Thoracic aorta (tissue), 2 donors: ENCODE measurements around the gene SMIM26. TPM values are rescaled to one million over a fixed set of nuclear protein-coding genes. Genes with fewer than 3 reads are reported as not detected.

ENCODE experiments used
- ATAC-seq: fragments of 150-250 bp; one replicate; pipeline ENCODE4 v1.8.0; 2017; ENCODE audit warnings: low read depth; ENCODE audit not compliant: insufficient number of reproducible peaks, low FRiP score
- DNase-seq: peaks from one replicate; pipeline ENCODE4 v3.0.0-alpha.2; 2020; ENCODE audit warnings: low spot score
- H3K27ac ChIP-seq, 2 donors: fragments of 200-600 bp; sonication (generic); 1 replicate in 1 of 2; 2 replicates in 1 of 2; pipeline ENCODE4 v1.5.1; 2016; ENCODE audit warnings: mild to moderate bottlenecking in 2 of 2, moderate library complexity in 2 of 2
- H3K27me3 ChIP-seq: fragments of 200-600 bp; sonication (generic); replicated peaks from 2 replicates; pipeline ENCODE4 v1.6.0; 2016; ENCODE audit warnings: mild to moderate bottlenecking; ENCODE audit not compliant: insufficient read depth
- H3K36me3 ChIP-seq: fragments of 200-600 bp; sonication (generic); one replicate; pipeline ENCODE4 v1.5.1; 2016
- H3K4me1 ChIP-seq, 2 donors: fragments of 200-600 bp; sonication (generic); 1 replicate in 1 of 2; 2 replicates in 1 of 2; pipeline versions ENCODE4 v1.5.1 to v1.6.0; 2016; ENCODE audit warnings: low read depth in 2 of 2, mild to moderate bottlenecking in 1 of 2; ENCODE audit not compliant: control insufficient read depth in 1 of 2
- H3K4me3 ChIP-seq: fragments of 200-600 bp; sonication (generic); 2 replicates; pipeline ENCODE4 v1.5.1; 2016; ENCODE audit warnings: mild to moderate bottlenecking
- H3K9me3 ChIP-seq: fragments of 200-600 bp; sonication (generic); 2 replicates; pipeline ENCODE4 v1.5.1; 2016
- total RNA-seq, 2 donors: library from RNA; depleted of rRNA; stranded (reverse); fragments of >200 nt; gene quantifications; one replicate each; pipeline versions ENCODE4 v1.1.0 to v1.2.3, GENCODE V29; 2016
- TF ChIP-seq, protein P1 (sequence below): fragments of 200-600 bp; sonication (generic); IDR thresholded peaks from one replicate; pipeline ENCODE4 v1.5.1; 2019; ENCODE audit warnings: antibody characterized with exemption

The SMIM26 gene
- total RNA-seq, 2 donors from 2014 or later, result 47.5 to 113 TPM

DNA sequence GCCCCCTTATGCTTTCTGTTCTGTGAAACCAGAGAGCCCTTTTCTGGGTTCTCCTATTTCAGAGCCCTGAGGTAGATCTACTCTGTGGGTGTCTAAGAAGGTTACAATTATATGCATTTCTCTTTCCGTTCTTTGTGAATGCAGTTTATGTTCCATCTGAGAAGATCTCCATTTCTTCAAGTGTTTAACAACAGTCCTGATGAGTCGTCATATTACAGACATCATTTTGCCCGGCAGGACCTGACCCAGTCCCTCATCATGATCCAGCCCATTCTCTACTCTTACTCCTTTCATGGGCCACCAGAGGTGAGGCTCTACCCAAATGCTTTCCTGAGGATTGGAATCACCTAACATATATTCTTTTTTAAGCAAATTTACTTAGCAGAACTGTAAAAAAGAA, 18.8 kb upstream of the SMIM26 start:
- no peaks in the 10 kb centered on the region for H3K4me1 ChIP-seq
- no peak for DNase-seq
- no peak overlapping the region for H3K27ac ChIP-seq
- no peak for ATAC-seq
- TF ChIP-seq, protein P1, sequence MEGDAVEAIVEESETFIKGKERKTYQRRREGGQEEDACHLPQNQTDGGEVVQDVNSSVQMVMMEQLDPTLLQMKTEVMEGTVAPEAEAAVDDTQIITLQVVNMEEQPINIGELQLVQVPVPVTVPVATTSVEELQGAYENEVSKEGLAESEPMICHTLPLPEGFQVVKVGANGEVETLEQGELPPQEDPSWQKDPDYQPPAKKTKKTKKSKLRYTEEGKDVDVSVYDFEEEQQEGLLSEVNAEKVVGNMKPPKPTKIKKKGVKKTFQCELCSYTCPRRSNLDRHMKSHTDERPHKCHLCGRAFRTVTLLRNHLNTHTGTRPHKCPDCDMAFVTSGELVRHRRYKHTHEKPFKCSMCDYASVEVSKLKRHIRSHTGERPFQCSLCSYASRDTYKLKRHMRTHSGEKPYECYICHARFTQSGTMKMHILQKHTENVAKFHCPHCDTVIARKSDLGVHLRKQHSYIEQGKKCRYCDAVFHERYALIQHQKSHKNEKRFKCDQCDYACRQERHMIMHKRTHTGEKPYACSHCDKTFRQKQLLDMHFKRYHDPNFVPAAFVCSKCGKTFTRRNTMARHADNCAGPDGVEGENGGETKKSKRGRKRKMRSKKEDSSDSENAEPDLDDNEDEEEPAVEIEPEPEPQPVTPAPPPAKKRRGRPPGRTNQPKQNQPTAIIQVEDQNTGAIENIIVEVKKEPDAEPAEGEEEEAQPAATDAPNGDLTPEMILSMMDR, result no peak
- peaks cover 50% of the 10 kb centered on the region for H3K36me3 ChIP-seq
- no peaks in the 10 kb centered on the region for H3K27me3 ChIP-seq
- no peaks in the 10 kb centered on the region for H3K9me3 ChIP-seq
- no peak overlapping the region for H3K4me3 ChIP-seq

DNA sequence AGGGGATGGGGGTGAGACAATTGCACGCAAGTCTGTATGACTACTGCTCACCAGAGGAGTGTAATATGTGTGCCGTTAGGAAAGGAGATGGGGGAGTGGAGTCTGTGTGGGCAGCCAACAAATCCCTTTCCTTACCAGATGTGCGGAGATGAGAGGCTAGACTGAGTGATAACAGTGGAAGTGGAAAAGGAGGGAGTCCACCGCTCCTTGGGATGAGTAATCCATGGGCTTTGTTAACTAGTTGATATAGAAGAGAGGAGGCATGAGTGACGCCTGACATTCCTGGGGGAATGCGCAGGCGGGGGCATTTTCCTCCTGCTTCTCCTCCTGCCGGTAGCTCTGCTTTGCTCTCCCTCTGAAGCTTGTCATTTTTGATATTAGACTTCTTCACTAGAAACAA, 13.5 kb upstream of the SMIM26 start:
- TF ChIP-seq, protein P1, result no peak
- Histone ChIP-seq H3K27me3 (no peaks in the 10 kb centered on the region), H3K9me3 (no peaks in the 10 kb centered on the region), H3K4me3 (no peak overlapping the region), H3K36me3 (peaks cover 40% of the 10 kb centered on the region), H3K4me1 (no peaks in the 10 kb centered on the region), H3K27ac (no peak overlapping the region)
- ATAC-seq (no peak), DNase-seq (no peak)

DNA sequence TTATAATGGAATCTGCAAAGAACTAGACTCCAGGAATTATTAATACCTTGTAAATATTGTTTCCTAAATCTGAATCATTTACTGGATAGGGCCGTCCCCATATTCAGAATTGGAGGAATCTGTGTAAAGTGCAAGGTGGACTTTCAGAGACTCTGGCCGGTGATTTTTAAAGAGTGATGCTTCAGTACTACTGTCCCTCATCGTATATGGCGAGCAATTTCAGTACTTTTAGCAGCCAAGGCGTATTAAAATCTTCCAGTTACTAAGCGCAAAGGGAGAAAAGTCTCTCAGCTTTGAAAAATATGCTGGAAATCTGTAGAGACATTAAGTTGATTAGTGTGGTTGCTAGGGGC, 483 bp downstream of the SMIM26 start:
- H3K36me3 ChIP-seq, result peaks cover 7% of the 10 kb centered on the region
- ATAC-seq (no peak), DNase-seq (no peak)
- H3K27ac ChIP-seq, result peak overlapping the region; percentile 88 to 90
- H3K9me3 ChIP-seq, result no peaks in the 10 kb centered on the region
- peak overlapping the region; percentile 87 for H3K4me3 ChIP-seq
- H3K27me3 ChIP-seq, result no peaks in the 10 kb centered on the region
- peaks cover 6 to 12% of the 10 kb centered on the region in 2 donors for H3K4me1 ChIP-seq
- TF ChIP-seq, protein P1, result no peak

DNA sequence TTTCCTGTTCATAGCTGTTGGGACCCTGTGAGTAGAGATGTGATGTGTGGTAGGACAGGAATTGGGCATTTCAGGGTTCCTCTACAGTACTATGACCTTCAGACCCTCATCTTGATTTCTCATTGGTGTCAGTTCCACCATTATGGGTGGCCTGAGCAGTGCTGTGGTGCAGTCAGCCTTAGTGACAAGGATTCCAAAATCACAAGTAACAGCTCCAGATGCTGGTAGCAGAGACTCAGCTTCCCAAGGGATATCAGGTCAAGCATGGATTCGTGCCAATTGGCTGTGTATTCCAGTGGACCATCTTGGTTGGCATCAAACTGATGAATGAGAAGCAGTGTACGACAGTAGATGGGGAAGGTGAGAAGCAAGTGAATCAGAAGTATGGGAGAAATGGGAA, 3.8 kb downstream of the SMIM26 start:
- H3K4me3 ChIP-seq, result no peak overlapping the region
- no peak for DNase-seq
- no peak for ATAC-seq

DNA sequence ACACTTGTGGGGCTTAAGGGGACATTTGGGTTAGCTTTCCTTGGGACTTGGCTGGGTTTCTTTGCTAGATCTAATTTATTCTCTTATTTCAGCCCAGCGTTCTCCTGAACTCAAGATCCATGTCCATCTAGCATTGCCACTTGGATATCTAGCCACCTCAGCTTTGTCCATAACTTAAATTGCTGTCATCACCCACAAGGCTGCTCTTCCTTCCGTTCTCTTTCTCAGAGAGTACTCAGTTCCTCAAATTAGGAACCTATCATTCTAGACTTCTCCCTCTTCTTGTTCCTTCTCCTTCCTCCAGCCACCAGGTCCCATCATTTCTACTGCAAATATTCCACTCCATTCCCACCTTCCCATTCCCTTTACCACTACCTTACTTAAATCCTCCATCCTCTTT, 4.3 kb downstream of the SMIM26 start:
- no peak for ATAC-seq
- H3K27me3 ChIP-seq, result no peaks in the 10 kb centered on the region
- TF ChIP-seq, protein P1, result no peak

More for the DNA sequence above, 3.8 kb downstream of the SMIM26 start:
- peaks cover 7% of the 10 kb centered on the region for H3K36me3 ChIP-seq
- TF ChIP-seq, protein P1, result no peak
- H3K27me3 ChIP-seq, result no peaks in the 10 kb centered on the region
- H3K9me3 ChIP-seq, result no peaks in the 10 kb centered on the region
- peaks cover 6 to 12% of the 10 kb centered on the region in 2 donors for H3K4me1 ChIP-seq
- H3K27ac ChIP-seq, result no peak overlapping the region

More for the DNA sequence above, 4.3 kb downstream of the SMIM26 start:
- H3K9me3 ChIP-seq, result no peaks in the 10 kb centered on the region
- peaks cover 3 to 8% of the 10 kb centered on the region in 2 donors for H3K4me1 ChIP-seq
- H3K36me3 ChIP-seq, result peaks cover 7% of the 10 kb centered on the region
- no peak for DNase-seq
- no peak overlapping the region for H3K4me3 ChIP-seq
- H3K27ac ChIP-seq, result no peak overlapping the region
